ENCODE results near the gene MDM2.

GRCh38 chr12:68824597-68825250 lies 16.7 kb downstream of the MDM2 start:
- TF ChIP-seq CTCF (conservative IDR thresholded peaks at IDR 0.05) (no peak), ZFX (IDR thresholded peaks at IDR 0.05) (no peak)

Measured in C4-2B (cell line).